HG02678 (cell line): ENCODE results near the gene PCOLCE2.

Source experiments
- ATAC-seq: cut with Tn5 transposase; IDR thresholded peaks from one replicate; pipeline ENCODE4 v1.9.1; 2021; ENCODE audit warnings: mild to moderate bottlenecking, moderate library complexity; ENCODE audit not compliant: unreplicated experiment

The PCOLCE2 gene

DNA sequence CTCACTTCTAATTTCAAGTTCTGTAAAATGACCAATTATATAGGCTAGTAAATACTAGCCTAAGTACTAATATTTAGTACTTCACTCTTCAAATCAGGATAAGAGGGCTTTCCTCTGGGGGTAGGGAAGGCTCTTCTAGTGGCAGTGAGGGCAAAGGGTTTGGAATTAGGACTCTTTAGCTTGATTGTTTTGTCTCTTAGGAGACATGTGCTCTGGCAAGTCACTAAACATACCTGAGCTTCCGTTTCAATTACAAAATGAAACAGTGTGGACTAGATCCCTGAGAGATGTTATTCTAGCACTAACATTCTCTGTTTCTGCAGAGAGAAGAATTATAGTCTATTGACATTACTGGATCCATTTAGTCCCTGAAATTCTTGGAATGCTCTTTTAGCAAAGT lies 71.5 kb downstream of the PCOLCE2 start:
- ATAC-seq, result no peak

DNA sequence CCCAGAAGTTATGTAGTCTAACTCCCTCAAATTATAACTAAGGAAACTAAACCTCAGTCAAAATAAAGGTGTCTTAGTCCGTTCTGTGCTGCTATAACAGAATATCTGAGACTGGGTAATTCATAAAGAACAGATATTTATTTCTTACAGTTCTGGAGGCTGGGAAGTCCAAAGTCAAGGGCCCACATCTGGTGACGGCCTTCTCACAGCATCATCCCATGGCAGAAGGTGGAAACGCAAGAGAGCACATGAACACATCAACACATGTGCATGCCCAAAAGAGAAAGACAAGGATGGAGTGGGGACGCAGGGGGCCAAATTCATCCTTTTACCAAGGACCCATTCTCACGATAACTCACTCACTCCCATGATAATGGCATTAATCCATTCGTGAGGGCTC lies 73.1 kb downstream of the PCOLCE2 start:
- no peak for ATAC-seq

- no peak for ATAC-seq
These were observed 79.6 kb downstream of the PCOLCE2 start for GRCh38 chr3:142809259-142809658.

DNA sequence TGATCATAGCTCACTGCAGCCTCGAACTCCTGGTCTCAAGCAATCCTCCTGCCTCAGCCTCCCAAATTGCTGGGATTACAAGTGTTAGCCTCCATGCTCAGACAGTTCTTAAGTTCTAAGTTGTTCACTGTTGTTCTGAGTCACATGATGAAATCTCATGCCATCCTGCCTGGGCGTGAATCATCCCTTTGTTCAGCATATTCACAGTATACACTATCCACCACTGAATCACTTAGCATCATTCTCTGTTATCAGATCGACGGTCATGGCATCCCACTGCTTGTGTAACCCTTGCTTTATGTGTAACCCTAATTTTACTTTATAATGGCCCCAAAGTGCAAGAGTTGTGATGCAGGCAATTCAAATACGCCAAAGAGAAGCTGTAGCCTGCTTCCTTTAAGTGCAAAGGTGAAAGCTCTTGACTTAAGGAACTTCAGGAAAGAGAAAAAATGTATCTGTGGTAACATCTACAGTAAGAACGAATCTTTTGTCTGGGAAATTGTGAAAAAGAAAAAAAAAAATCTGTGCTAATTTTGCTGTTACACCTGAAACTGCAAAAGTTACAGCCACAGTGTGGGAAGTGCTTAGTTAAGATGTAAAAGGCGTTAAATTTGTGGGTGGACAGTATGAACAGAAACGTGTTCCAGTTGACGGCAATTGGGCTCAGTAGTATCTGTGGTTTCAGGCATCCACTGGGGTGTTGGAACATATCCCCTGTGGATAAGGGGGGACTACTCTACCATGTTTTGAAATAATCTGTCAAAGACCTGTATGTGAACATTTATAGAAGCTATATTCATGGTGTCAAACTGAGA lies 80.6 kb downstream of the PCOLCE2 start:
- ATAC-seq, result no peak

- no peak for ATAC-seq
These were observed 86.0 kb downstream of the PCOLCE2 start for GRCh38 chr3:142802891-142803290.

DNA sequence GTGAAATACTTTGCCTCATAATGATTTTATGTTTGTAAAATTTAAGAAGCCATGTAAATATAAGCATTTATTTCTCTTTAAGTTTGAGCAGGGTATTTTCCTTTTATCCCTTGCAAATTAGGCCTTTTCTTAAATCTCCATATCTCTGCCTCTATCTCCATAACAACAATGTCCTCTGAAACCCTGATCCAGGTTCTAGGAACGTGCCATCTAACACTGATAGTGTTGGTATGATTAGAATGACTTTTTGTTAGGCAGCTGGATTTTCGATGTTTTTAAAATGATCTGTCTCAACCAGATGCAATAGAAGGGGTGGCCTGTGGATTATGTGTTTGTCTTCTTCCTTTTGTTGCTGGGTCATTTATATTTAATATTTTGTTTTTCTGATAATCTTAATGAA lies 87.1 kb downstream of the PCOLCE2 start:
- no peak for ATAC-seq

GRCh38 chr3:142796823-142797222 lies 92.1 kb downstream of the PCOLCE2 start:
- ATAC-seq, result no peak

GRCh38 chr3:142795332-142795731 lies 93.6 kb downstream of the PCOLCE2 start:
- ATAC-seq, result no peak

GRCh38 chr3:142794508-142794907 lies 94.4 kb downstream of the PCOLCE2 start:
- no peak for ATAC-seq

DNA sequence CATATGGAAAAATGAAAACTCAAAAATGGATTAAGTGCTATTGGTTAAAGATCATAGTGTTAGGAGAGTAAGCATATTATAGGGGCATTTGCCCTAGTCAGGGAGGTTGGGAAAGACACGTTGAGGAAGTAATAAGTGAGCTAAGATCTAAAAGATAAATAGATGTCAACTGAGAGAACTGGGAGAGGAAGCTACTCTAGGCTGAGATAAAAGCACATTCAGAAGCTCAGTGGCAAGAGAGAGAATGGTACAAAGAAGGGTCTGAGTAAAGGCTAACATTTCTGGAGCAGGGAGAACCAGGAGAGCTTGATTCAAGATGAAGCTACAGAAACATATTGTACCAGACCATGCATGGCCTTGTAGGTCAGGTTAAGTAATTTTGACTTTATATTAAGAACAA lies 101.2 kb downstream of the PCOLCE2 start:
- ATAC-seq, result no peak

DNA sequence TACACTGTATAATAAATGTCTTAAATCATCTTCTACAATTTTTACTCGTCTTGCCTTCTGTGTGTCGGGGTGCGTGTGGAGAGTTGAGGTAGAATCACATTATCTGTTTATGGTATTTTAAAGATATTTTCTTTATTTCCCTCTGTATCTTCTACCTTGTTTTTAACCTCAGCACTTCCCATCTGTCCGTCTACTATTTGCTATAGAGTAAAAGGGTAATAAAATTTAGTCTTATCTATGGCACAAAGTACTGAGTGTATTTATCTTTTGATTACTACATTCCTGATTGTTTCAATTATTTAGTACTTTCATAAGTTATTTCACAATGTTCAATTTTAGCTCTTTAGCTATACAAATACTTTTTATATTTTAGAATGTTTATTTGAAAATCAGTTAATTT lies 102.9 kb downstream of the PCOLCE2 start:
- no peak for ATAC-seq

DNA sequence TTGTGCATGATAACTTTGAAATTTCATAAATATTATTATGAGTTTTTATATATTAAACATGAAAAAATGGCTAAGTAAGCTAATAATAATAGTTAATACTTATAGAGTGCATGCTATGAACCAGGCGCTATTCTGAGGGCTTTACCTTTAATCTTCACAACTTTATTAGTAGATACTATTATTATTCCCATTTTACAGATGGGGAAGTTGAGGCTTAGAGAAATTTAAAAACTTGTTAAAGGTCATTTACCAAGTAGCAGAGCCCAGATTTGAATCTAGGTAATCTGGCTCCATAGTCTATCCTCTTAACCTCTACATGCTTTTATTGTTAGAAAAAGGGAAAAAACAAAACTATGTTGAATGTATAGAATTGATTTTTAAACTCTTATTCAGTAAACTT lies 104.7 kb downstream of the PCOLCE2 start:
- no peak for ATAC-seq

DNA sequence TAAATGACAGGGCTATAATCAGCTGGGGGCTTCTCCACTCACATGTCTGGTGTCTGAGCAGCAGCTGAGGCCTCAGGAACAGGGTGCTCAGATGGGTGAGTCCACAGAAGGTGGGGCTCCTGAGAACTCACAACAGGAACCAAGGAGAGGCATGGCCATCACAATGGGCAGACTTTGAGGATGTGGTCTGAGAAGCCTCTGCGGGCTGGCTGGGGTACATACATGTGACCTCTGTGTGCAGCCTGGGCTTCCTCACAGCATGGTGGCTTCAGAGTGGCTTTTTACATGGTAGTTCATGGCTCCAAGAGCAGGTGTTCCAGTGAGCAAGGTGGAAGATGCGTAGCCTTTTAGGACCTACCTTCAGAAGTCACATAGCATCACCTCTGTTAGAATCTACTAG lies 106.3 kb downstream of the PCOLCE2 start:
- no peak for ATAC-seq

- no peak for ATAC-seq
These were observed 109.3 kb downstream of the PCOLCE2 start for GRCh38 chr3:142779591-142779990.

GRCh38 chr3:142778541-142778940 lies 110.3 kb downstream of the PCOLCE2 start:
- no peak for ATAC-seq

GRCh38 chr3:142777927-142778326 lies 111.0 kb downstream of the PCOLCE2 start:
- ATAC-seq, result no peak

- no peak for ATAC-seq
These were observed 120.5 kb downstream of the PCOLCE2 start for GRCh38 chr3:142768338-142768737.
